ENCODE measurements around the gene UST.

DNA sequence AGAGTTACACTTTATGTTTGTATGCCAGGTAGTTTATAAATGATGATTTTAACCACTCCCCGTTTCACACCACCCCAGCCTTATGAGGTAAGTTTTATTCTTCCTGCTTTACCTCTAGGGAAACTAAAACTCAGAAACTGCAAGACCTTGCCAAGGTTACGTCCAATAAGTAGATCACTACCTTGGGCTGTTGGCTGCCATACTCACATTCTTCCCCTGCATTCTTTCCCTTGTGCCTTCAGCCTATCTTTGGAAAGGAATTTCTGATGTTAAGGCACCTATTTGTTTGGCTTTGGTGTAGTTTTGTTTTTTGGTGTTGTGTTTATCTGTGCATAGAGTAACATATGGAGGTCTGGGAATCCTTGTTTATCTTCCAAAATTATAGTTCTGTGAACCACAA lies 122.1 kb downstream of the UST start:
- no peak for TF ChIP-seq RELA (CRISPR knock-in tag; IDR thresholded peaks at IDR 0.05; ENCODE audit: borderline replicate concordance)
- TF ChIP-seq, protein P1, sequence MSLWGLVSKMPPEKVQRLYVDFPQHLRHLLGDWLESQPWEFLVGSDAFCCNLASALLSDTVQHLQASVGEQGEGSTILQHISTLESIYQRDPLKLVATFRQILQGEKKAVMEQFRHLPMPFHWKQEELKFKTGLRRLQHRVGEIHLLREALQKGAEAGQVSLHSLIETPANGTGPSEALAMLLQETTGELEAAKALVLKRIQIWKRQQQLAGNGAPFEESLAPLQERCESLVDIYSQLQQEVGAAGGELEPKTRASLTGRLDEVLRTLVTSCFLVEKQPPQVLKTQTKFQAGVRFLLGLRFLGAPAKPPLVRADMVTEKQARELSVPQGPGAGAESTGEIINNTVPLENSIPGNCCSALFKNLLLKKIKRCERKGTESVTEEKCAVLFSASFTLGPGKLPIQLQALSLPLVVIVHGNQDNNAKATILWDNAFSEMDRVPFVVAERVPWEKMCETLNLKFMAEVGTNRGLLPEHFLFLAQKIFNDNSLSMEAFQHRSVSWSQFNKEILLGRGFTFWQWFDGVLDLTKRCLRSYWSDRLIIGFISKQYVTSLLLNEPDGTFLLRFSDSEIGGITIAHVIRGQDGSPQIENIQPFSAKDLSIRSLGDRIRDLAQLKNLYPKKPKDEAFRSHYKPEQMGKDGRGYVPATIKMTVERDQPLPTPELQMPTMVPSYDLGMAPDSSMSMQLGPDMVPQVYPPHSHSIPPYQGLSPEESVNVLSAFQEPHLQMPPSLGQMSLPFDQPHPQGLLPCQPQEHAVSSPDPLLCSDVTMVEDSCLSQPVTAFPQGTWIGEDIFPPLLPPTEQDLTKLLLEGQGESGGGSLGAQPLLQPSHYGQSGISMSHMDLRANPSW (CRISPR knock-in tag; conservative IDR thresholded peaks at IDR 0.05; ENCODE audit: low read depth): no peak

Data from WTC11 (cell line).